Nephron (organoid): Measurements from ENCODE around the gene GPRIN2.

ENCODE experiments used
- H3K27ac Mint-ChIP-seq, 3 experiments: 2 replicates each; pipeline ENCODE4 v1.8.0; 2020; ENCODE audit warnings: mixed read lengths in 3 of 3, mild to moderate bottlenecking in 2 of 3, moderate library complexity in 1 of 3
- H3K27me3 Mint-ChIP-seq: 2 replicates; pipeline ENCODE4 v1.8.0; 2021; ENCODE audit warnings: low read depth, mild to moderate bottlenecking, moderate library complexity, mixed read lengths
- H3K36me3 Mint-ChIP-seq: 2 replicates; pipeline ENCODE4 v1.8.0; 2020; ENCODE audit warnings: low read depth, mixed read lengths
- H3K4me1 Mint-ChIP-seq: 2 replicates; pipeline ENCODE4 v1.8.0; 2020; ENCODE audit warnings: mixed read lengths
- H3K4me3 Mint-ChIP-seq, 3 experiments: 2 replicates each; pipeline ENCODE4 v1.8.0; 2020; ENCODE audit warnings: mild to moderate bottlenecking in 3 of 3, mixed read lengths in 3 of 3, moderate library complexity in 2 of 3
- H3K9me3 Mint-ChIP-seq: 2 replicates; pipeline ENCODE4 v1.8.0; 2020; ENCODE audit warnings: mixed read lengths
- CTCF ChIP-seq, 3 experiments: fragments of 200-600 bp; sonication (generic); IDR thresholded peaks; one replicate each; pipeline ENCODE4 v1.5.0; 2021; ENCODE audit warnings: antibody characterized with exemption in 3 of 3; ENCODE audit not compliant: unreplicated experiment in 3 of 3

GPRIN2 gene

GRCh38 chr10:46560952-46561351 is 4.5 kb upstream of the GPRIN2 start:
- H3K27me3 Mint-ChIP-seq, result peaks cover 5% of the 10 kb centered on the region
- TF ChIP-seq CTCF (IDR thresholded peaks at IDR 0.05; ENCODE audit: unreplicated experiment in 3 of 3), result no peak
- no peaks in the 10 kb centered on the region for H3K4me1 Mint-ChIP-seq
- no peak overlapping the region for H3K4me3 Mint-ChIP-seq
- no peak overlapping the region for H3K27ac Mint-ChIP-seq
- H3K9me3 Mint-ChIP-seq, result no peaks in the 10 kb centered on the region
- no peaks in the 10 kb centered on the region for H3K36me3 Mint-ChIP-seq

GRCh38 chr10:46560381-46560780 is 3.9 kb upstream of the GPRIN2 start:
- no peak for TF ChIP-seq CTCF (IDR thresholded peaks at IDR 0.05; ENCODE audit: unreplicated experiment in 3 of 3)
- Mint-ChIP-seq H3K9me3 (no peaks in the 10 kb centered on the region), H3K27ac (no peak overlapping the region), H3K4me1 (no peaks in the 10 kb centered on the region), H3K36me3 (no peaks in the 10 kb centered on the region), H3K4me3 (no peak overlapping the region), H3K27me3 (peaks cover under 1% of the 10 kb centered on the region)

GRCh38 chr10:46559231-46559671 is 2.8 kb upstream of the GPRIN2 start:
- H3K4me3 Mint-ChIP-seq, result no peak overlapping the region

GRCh38 chr10:46558392-46559185 is 2.1 kb upstream of the GPRIN2 start:
- Mint-ChIP-seq H3K4me1 (no peaks in the 10 kb centered on the region), H3K27me3 (no peaks in the 10 kb centered on the region), H3K4me3 (peak overlapping the region in 2 of 3 experiments; percentile 69 to 70), H3K27ac (no peak overlapping the region), H3K36me3 (no peaks in the 10 kb centered on the region), H3K9me3 (no peaks in the 10 kb centered on the region)
- TF ChIP-seq CTCF (IDR thresholded peaks at IDR 0.05; ENCODE audit: unreplicated experiment in 3 of 3), result no peak

More at GRCh38 chr10:46559231-46559671, 2.8 kb upstream of the GPRIN2 start:
- TF ChIP-seq CTCF (IDR thresholded peaks at IDR 0.05; ENCODE audit: unreplicated experiment in 3 of 3), result no peak
- no peak overlapping the region for H3K27ac Mint-ChIP-seq
- H3K9me3 Mint-ChIP-seq, result no peaks in the 10 kb centered on the region
- H3K36me3 Mint-ChIP-seq, result no peaks in the 10 kb centered on the region
- no peaks in the 10 kb centered on the region for H3K4me1 Mint-ChIP-seq
- H3K27me3 Mint-ChIP-seq, result no peaks in the 10 kb centered on the region

GRCh38 chr10:46558122-46558391 is 1.6 kb upstream of the GPRIN2 start:
- no peaks in the 10 kb centered on the region for H3K9me3 Mint-ChIP-seq
- TF ChIP-seq CTCF (IDR thresholded peaks at IDR 0.05; ENCODE audit: unreplicated experiment in 3 of 3), result no peak
- no peaks in the 10 kb centered on the region for H3K36me3 Mint-ChIP-seq
- H3K4me3 Mint-ChIP-seq, result peak overlapping the region in 2 of 3 experiments; percentile 69 to 70
- H3K27ac Mint-ChIP-seq, result no peak overlapping the region
- no peaks in the 10 kb centered on the region for H3K4me1 Mint-ChIP-seq
- no peaks in the 10 kb centered on the region for H3K27me3 Mint-ChIP-seq
